GM12864 (cell line): ENCODE measurements around the gene PTPN9.
"Not testable (repeated sequence)": the region's sequence is repeated elsewhere in the genome, so short reads cannot be mapped to it uniquely, and the experiment has no call there.

Experiments used
- DNase-seq: peaks from one replicate; pipeline ENCODE4 v3.0.0-alpha.2; 2011; ENCODE audit warnings: low read depth
- H3K4me3 ChIP-seq: 2 replicates; pipeline ENCODE4 v1.5.1; 2011; ENCODE audit warnings: mild to moderate bottlenecking, low read depth, low read length, control low read depth
- CTCF ChIP-seq: IDR thresholded peaks from 2 replicates; pipeline ENCODE4 v1.5.1; 2011; ENCODE audit warnings: low read depth, mild to moderate bottlenecking, moderate library complexity, low read length, control low read depth, inconsistent platforms; ENCODE audit errors: missing control alignments

Gene PTPN9

GRCh38 chr15:75523011-75523410 is 56.1 kb downstream of the PTPN9 start:
- no peak for TF ChIP-seq CTCF
- H3K4me3 ChIP-seq, result no peak overlapping the region
- no peak for DNase-seq

GRCh38 chr15:75517233-75517632 is 61.9 kb downstream of the PTPN9 start:
- H3K4me3 ChIP-seq, result no peak overlapping the region
- no peak for DNase-seq
- TF ChIP-seq CTCF, result no peak

- no peak for DNase-seq
- peak; percentile 49 for TF ChIP-seq CTCF
- H3K4me3 ChIP-seq, result no peak overlapping the region
Measured at GRCh38 chr15:75508840-75509532, 70.1 kb downstream of the PTPN9 start.

DNA sequence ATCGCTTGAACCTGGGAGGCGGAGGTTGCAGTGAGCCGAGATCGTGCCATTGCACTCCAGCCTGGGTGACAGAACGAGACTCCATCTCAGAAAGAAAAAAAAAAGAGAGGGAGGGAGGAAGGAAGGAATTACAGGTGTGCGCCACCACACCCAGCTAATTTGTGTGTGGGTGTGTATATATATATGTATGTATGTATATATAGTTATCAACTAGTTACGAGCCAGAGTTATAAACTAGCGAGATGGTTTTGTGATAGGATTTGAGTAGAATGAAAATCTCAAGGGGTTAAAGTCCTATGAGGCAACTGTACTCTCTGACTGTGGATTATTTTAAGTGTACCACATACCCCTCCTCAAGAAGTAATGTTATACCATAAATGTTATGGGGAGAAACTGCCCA is 76.8 kb downstream of the PTPN9 start:
- no peak for DNase-seq
- H3K4me3 ChIP-seq, result no peak overlapping the region
- no peak for TF ChIP-seq CTCF

- no peak overlapping the region for H3K4me3 ChIP-seq
- TF ChIP-seq CTCF, result no peak
- no peak for DNase-seq
Measured at GRCh38 chr15:75493732-75494131, 85.4 kb downstream of the PTPN9 start.

DNA sequence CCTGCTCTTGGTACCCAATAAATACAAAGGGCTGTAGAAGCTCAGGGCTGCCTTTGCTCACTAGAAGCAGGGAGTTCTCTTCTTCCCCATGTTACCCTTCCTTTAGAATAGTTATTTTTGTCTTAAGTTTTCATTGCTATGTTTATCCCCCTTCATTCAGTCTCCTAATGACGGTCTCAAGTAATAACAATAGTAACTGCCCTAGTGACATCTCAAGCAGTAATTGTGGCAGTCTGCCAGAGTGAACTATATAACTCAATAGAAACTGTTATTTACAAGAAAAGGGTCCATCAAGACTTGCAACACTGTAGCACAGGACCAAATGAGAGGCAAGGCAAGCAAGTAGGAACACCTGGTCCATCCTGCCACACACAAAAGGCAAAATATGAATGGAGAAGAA is 95.2 kb downstream of the PTPN9 start:
- TF ChIP-seq CTCF, result no peak
- no peak for DNase-seq
- H3K4me3 ChIP-seq, result no peak overlapping the region

GRCh38 chr15:75483556-75483955 is 95.6 kb downstream of the PTPN9 start:
- not testable (repeated sequence) for H3K4me3 ChIP-seq, DNase-seq

DNA sequence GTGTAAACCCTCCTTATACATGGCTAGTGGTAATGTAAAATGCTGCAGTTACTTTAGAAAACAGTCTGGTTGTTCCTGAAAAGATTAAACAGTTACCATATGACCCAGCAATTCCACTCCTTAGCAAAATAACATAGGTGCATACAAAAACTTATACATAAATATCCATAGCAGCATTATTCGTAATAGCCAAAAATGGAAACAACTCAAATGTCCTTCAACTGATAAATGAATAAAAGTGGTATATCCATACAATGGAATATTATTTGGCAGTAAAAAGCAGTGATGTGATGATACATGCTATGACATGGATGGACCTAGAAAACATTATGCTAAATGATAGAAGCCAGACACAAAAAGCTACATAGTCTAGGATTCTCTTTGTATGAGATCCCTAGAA is 96.0 kb downstream of the PTPN9 start:
- TF ChIP-seq CTCF, result no peak
- no peak for DNase-seq
- no peak overlapping the region for H3K4me3 ChIP-seq

GRCh38 chr15:75480463-75480862 is 98.7 kb downstream of the PTPN9 start:
- DNase-seq, H3K4me3 ChIP-seq: not testable (repeated sequence)
